CD4-positive, alpha-beta memory T cell (primary cell): Measurements from ENCODE around the gene NSUN6. TPM values are rescaled to one million over a fixed set of nuclear protein-coding genes. Genes with fewer than 3 reads are reported as not detected.

Source experiments
- CTCF ChIA-PET: fragments of 350-600 bp; sonication (Branson Sonifier 250); formaldehyde crosslinking; loops from one replicate; lab custom pipeline; 2021; ENCODE audit warnings: inconsistent platforms; ENCODE audit not compliant: partially characterized antibody; lab: Charles Lee
- POLR2A ChIA-PET: fragments of 350-600 bp; sonication (Branson Sonifier 250); formaldehyde crosslinking; loops from one replicate; lab custom pipeline; 2021; ENCODE audit not compliant: partially characterized antibody; lab: Charles Lee
- DNase-seq, 5 donors: peaks; one replicate each; pipeline versions ENCODE4 v3.0.0 to v3.0.0-alpha.2; 2020 to 2022; ENCODE audit warnings: mixed read lengths in 1 of 5
- H3K27ac ChIP-seq: one replicate; pipeline ENCODE4 v1.7.0; 2013; ENCODE audit warnings: low read depth, low read length
- H3K27me3 ChIP-seq: 2 replicates; pipeline ENCODE4 v1.7.0; 2013; ENCODE audit warnings: mild to moderate bottlenecking, low read length, moderate library complexity; ENCODE audit not compliant: insufficient read depth
- H3K36me3 ChIP-seq: 2 replicates; pipeline ENCODE4 v1.7.0; 2013; ENCODE audit warnings: mild to moderate bottlenecking, low read length, moderate library complexity; ENCODE audit not compliant: insufficient read depth
- H3K4me1 ChIP-seq: 2 replicates; pipeline ENCODE4 v1.7.0; 2013; ENCODE audit warnings: mild to moderate bottlenecking, low read length, moderate library complexity; ENCODE audit not compliant: insufficient read depth
- H3K4me3 ChIP-seq, 2 donors: one replicate each; pipeline ENCODE4 v1.7.0; 2013; ENCODE audit warnings: low read length in 2 of 2, mild to moderate bottlenecking in 1 of 2
- H3K9me3 ChIP-seq, 2 donors: one replicate each; pipeline ENCODE4 v1.7.0; 2013; ENCODE audit warnings: low read length in 2 of 2, control low read depth in 1 of 2; ENCODE audit not compliant: control insufficient read depth in 1 of 2
- H3K27ac Mint-ChIP-seq, 7 donors: one replicate each; pipeline ENCODE4 v1.8.0; 2020 to 2021; ENCODE audit warnings: mixed read lengths in 7 of 7, mild to moderate bottlenecking in 6 of 7, inconsistent platforms in 3 of 7, moderate library complexity in 3 of 7
- H3K27me3 Mint-ChIP-seq, 2 donors: one replicate each; pipeline ENCODE4 v1.8.0; 2020 to 2021; ENCODE audit warnings: mixed read lengths in 2 of 2
- H3K36me3 Mint-ChIP-seq, 2 donors: one replicate each; pipeline ENCODE4 v1.8.0; 2020 to 2021; ENCODE audit warnings: mixed read lengths in 2 of 2, inconsistent platforms in 1 of 2, mild to moderate bottlenecking in 1 of 2
- H3K4me1 Mint-ChIP-seq, 4 donors: one replicate each; pipeline ENCODE4 v1.8.0; 2020 to 2021; ENCODE audit warnings: mixed read lengths in 4 of 4, mild to moderate bottlenecking in 1 of 4
- H3K4me3 Mint-ChIP-seq, 8 donors: one replicate each; pipeline ENCODE4 v1.8.0; 2020 to 2021; ENCODE audit warnings: mixed read lengths in 8 of 8, mild to moderate bottlenecking in 7 of 8, moderate library complexity in 6 of 8, inconsistent platforms in 3 of 8
- H3K9me3 Mint-ChIP-seq, 8 donors: one replicate each; pipeline ENCODE4 v1.8.0; 2020 to 2021; ENCODE audit warnings: mixed read lengths in 8 of 8, mild to moderate bottlenecking in 5 of 8, inconsistent platforms in 3 of 8, moderate library complexity in 1 of 8
- intact Hi-C: fragments of 100-400 bp; cut with micrococcal nuclease; formaldehyde crosslinking; loops from one replicate; pipeline ENCODE4 v1.15.1; 2023
- polyA plus RNA-seq, 2 donors: library from polyadenylated mRNA; unstranded; fragments of 300-500 nt; fragmentation: Illumina TruSeq; gene quantifications; one replicate each; pipeline ENCODE4 v1.2.3, GENCODE V29; 2021
- total RNA-seq, 2 experiments: library from RNA; stranded (reverse); gene quantifications; one replicate each; pipeline ENCODE4 v1.2.3, GENCODE V29; 2021

Gene NSUN6
- total and polyA plus RNA-seq, 4 experiments from 2014 or later, result 5.5 to 43.4 (median 26.1) TPM

DNA sequence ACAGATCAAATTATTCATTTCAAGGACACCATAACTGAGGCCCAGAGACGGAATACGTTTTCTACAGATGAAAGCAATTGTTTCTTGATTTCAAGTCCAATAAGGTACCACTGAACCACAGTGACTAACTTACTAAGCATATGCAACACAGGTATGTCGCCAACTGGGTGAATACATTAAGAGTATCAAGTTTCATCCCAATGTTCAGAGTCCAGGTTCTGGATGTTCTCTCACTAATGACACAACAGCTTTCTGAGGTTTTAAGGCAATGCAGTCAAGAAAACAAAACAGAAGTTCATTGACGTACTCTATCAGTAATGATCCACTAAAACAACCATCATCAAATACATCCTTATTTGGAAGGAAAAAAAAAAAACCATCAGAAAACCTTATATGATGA, 35.8 kb downstream of the NSUN6 start:
- Mint-ChIP-seq H3K36me3 (peaks cover 46 to 49% of the 10 kb centered on the region in 2 donors), H3K4me3 (no peak overlapping the region), H3K4me1 (peaks cover 0 to 4% (median 3%) of the 10 kb centered on the region in 4 donors), H3K27me3 (no peaks in the 10 kb centered on the region), H3K9me3 (no peaks in the 10 kb centered on the region), H3K27ac (no peak overlapping the region)
- no peak for DNase-seq
- Histone ChIP-seq H3K4me1 (no peaks in the 10 kb centered on the region), H3K9me3 (no peaks in the 10 kb centered on the region), H3K27ac (no peak overlapping the region), H3K36me3 (peaks cover 5% of the 10 kb centered on the region), H3K27me3 (no peaks in the 10 kb centered on the region), H3K4me3 (no peak overlapping the region)
- ChIA-PET POLR2A (interaction anchor here (0.6 kb wide), 1 partner anchor 1091 kb away, joined by 3 read pairs; no protein-coding TSS in a partner anchor), CTCF (no interaction called here)
- intact Hi-C loops, result no loop called here

DNA sequence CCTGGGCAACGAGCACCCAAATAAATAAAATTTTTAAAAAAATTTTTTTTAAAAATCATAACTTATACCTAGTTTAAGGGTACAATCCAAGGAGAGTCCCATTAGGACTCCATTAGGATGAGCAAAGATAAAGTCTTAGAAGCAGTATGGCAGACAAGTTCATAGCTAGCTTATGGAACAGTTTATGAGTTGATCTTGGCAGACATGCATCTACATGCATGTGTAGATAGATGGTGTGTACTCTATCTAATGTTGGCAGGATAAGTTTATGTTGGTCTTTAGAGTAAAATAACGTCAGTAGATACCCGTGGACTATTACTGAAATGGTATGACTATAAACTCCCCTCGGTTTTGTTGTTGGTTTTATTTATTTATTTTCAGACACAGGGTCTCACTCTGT, 40.2 kb downstream of the NSUN6 start:
- H3K4me1 ChIP-seq, result no peaks in the 10 kb centered on the region
- H3K36me3 ChIP-seq, result peaks cover 5% of the 10 kb centered on the region
- Mint-ChIP-seq H3K27ac (no peak overlapping the region), H3K27me3 (no peaks in the 10 kb centered on the region), H3K4me3 (no peak overlapping the region), H3K9me3 (no peaks in the 10 kb centered on the region), H3K4me1 (no peaks in the 10 kb centered on the region), H3K36me3 (peaks cover 40 to 54% of the 10 kb centered on the region in 2 donors)
- CTCF ChIA-PET, result no interaction called here
- no peak overlapping the region for H3K4me3 ChIP-seq
- no peaks in the 10 kb centered on the region for H3K27me3 ChIP-seq
- H3K9me3 ChIP-seq, result no peaks in the 10 kb centered on the region
- intact Hi-C loops, result no loop called here
- POLR2A ChIA-PET, result no interaction called here
- DNase-seq, result no peak
- no peak overlapping the region for H3K27ac ChIP-seq

DNA sequence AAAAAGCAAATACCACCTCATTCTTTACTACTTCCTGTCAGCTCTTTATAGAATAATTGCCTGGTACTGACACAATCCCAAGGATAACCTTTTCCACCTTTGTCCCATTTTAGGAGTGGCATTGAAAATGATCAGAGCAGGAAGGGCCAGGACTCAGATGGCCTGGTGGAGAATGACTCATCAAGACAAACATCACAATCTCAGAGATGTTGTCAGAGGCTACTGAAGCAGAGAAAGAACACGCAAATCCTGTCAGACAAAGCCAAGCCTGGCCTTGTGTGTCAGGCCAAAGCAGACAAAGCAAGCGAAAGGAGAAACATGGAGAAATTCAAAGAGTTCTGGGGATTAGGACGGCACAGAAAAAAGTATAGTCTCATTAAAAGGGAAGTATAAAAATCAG, 40.9 kb downstream of the NSUN6 start:
- H3K4me1 Mint-ChIP-seq, result no peaks in the 10 kb centered on the region
- H3K4me3 ChIP-seq, result no peak overlapping the region

DNA sequence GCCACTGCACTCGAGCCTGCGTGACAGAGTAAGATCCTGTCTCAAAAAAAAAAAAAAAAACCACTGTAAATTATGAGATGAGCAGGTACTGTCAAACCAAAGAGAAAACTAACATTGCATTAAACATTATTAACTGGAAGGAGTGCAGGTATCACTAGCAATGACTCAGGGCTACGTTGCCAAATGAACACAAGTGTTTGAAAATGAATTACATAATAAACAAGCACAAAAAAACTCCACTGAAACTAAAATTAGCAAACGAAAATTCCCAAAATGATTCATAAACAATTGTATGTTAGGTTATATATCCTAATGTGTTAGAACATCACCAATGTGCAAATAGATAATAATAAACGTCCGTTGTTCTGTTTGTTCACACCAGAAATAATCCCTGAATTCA, 42.8 kb downstream of the NSUN6 start:
- CTCF ChIA-PET, result no interaction called here
- H3K27me3 Mint-ChIP-seq, result no peaks in the 10 kb centered on the region
- Histone ChIP-seq H3K4me3 (no peak overlapping the region), H3K27ac (no peak overlapping the region), H3K27me3 (no peaks in the 10 kb centered on the region), H3K36me3 (peaks cover 5% of the 10 kb centered on the region), H3K9me3 (no peaks in the 10 kb centered on the region), H3K4me1 (no peaks in the 10 kb centered on the region)
- no peak for DNase-seq
- no peaks in the 10 kb centered on the region for H3K4me1 Mint-ChIP-seq
- no peaks in the 10 kb centered on the region for H3K9me3 Mint-ChIP-seq
- POLR2A ChIA-PET, result no interaction called here
- H3K4me3 Mint-ChIP-seq, result no peak overlapping the region
- no peak overlapping the region for H3K27ac Mint-ChIP-seq
- intact Hi-C loops, result loop anchor here (10.0 kb wide), 1 partner anchor 56 kb away; no protein-coding TSS in a partner anchor
- H3K36me3 Mint-ChIP-seq, result peaks cover 45 to 51% of the 10 kb centered on the region in 2 donors

More for the DNA sequence above, 40.9 kb downstream of the NSUN6 start:
- Histone ChIP-seq H3K27me3 (no peaks in the 10 kb centered on the region), H3K9me3 (no peaks in the 10 kb centered on the region), H3K27ac (no peak overlapping the region), H3K36me3 (peaks cover 5% of the 10 kb centered on the region), H3K4me1 (no peaks in the 10 kb centered on the region)
- CTCF ChIA-PET, result no interaction called here
- peak overlapping the region in 3 of 7 donors; percentile 0 to 61 (median 52) for H3K27ac Mint-ChIP-seq
- H3K9me3 Mint-ChIP-seq, result no peaks in the 10 kb centered on the region
- peaks cover 43 to 54% of the 10 kb centered on the region in 2 donors for H3K36me3 Mint-ChIP-seq
- H3K4me3 Mint-ChIP-seq, result no peak overlapping the region
- POLR2A ChIA-PET, result no interaction called here
- DNase-seq, result no peak
- no peaks in the 10 kb centered on the region for H3K27me3 Mint-ChIP-seq
- intact Hi-C loops, result no loop called here

GRCh38 chr10:18607503-18608378, 43.6 kb downstream of the NSUN6 start:
- Histone ChIP-seq H3K9me3 (no peaks in the 10 kb centered on the region), H3K4me1 (no peaks in the 10 kb centered on the region), H3K27me3 (no peaks in the 10 kb centered on the region), H3K27ac (no peak overlapping the region), H3K4me3 (no peak overlapping the region), H3K36me3 (peaks cover 5% of the 10 kb centered on the region)
- Mint-ChIP-seq H3K27me3 (no peaks in the 10 kb centered on the region), H3K4me3 (no peak overlapping the region), H3K36me3 (peaks cover 52 to 53% of the 10 kb centered on the region in 2 donors), H3K27ac (peak overlapping the region in 1 of 7 donors; percentile 25), H3K4me1 (no peaks in the 10 kb centered on the region), H3K9me3 (no peaks in the 10 kb centered on the region)
- intact Hi-C loops, result loop anchor here (10.0 kb wide), 1 partner anchor 57 kb away; no protein-coding TSS in a partner anchor
- ChIA-PET CTCF (no interaction called here), POLR2A (no interaction called here)
- no peak for DNase-seq

DNA sequence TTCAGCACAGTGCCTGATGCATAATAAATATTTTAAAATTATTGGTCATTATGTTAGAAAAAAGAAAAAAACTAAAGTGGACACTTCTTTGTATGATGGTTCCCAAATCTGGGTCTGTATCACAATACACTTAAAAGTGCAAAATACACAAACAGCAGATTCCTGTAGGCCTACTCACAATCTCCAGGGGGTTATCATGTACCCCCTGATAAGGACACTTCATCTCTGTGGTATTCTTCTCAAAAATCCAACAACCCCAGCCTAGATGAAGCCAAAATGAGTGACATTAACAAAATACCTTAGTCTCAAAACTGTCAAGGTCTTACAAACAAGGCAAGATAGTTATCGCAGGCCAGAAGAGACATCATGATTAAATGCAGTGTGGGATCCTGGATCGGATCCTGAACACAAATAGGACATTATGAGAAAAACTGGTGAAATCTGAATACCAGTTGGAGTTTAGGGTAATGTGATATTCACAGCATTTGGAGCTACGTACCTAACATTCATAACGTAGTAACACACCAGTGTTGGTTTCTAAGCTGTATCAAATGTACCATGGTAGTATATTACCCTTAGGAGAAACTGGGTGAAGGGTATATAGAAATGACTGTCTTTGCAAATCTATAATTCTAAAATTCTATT, 45.2 kb downstream of the NSUN6 start:
- Mint-ChIP-seq H3K27ac (no peak overlapping the region), H3K4me3 (no peak overlapping the region), H3K4me1 (no peaks in the 10 kb centered on the region), H3K9me3 (no peaks in the 10 kb centered on the region), H3K27me3 (no peaks in the 10 kb centered on the region), H3K36me3 (peaks cover 45 to 46% of the 10 kb centered on the region in 2 donors)
- H3K4me1 ChIP-seq, result no peaks in the 10 kb centered on the region
- H3K36me3 ChIP-seq, result no peaks in the 10 kb centered on the region
- no peak overlapping the region for H3K27ac ChIP-seq
- ChIA-PET POLR2A (no interaction called here), CTCF (no interaction called here)
- intact Hi-C loops, result loop anchor here (10.0 kb wide), 1 partner anchor 59 kb away; no protein-coding TSS in a partner anchor
- DNase-seq, result no peak
- no peaks in the 10 kb centered on the region for H3K27me3 ChIP-seq
- no peak overlapping the region for H3K4me3 ChIP-seq
- no peaks in the 10 kb centered on the region for H3K9me3 ChIP-seq

DNA sequence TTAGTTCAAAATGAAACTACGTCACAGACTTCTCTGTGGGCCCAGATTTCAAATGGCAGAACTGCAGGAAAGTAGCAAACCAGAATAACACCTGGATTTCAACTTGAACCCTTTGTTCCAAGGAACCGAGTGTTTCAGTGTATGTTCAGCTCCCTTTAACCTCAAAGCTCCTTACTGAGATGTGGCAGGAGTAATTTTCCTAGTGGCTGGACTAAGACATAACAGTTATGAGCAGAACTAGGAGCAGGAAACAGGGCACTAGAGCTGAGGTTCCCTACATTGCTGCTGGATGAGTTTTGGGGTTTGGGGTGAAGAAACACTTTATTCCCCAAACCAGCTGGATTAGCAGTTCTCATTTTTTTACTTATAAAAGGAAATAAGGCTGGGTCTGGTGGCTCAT, 50.1 kb downstream of the NSUN6 start:
- no peak overlapping the region for H3K4me3 ChIP-seq
- no peak overlapping the region for H3K27ac ChIP-seq
- peaks cover 0 to 4% (median 2%) of the 10 kb centered on the region in 4 donors for H3K4me1 Mint-ChIP-seq
- no peak for DNase-seq
- peaks cover 31 to 33% of the 10 kb centered on the region in 2 donors for H3K36me3 Mint-ChIP-seq
- H3K9me3 Mint-ChIP-seq, result no peaks in the 10 kb centered on the region
- POLR2A ChIA-PET, result no interaction called here
- H3K27ac Mint-ChIP-seq, result no peak overlapping the region
- no peaks in the 10 kb centered on the region for H3K4me1 ChIP-seq
- CTCF ChIA-PET, result interaction anchor here (1.6 kb wide), 1 partner anchor 23 kb away, joined by 3 read pairs; no protein-coding TSS in a partner anchor
- H3K27me3 ChIP-seq, result no peaks in the 10 kb centered on the region
- no peaks in the 10 kb centered on the region for H3K27me3 Mint-ChIP-seq
- intact Hi-C loops, result loop anchor here (10.0 kb wide), 1 partner anchor 63 kb away; no protein-coding TSS in a partner anchor
- H3K9me3 ChIP-seq, result no peaks in the 10 kb centered on the region
- H3K4me3 Mint-ChIP-seq, result no peak overlapping the region
- no peaks in the 10 kb centered on the region for H3K36me3 ChIP-seq
